ELR (cell line): Measurements from ENCODE around the gene SPDYE9.
"Not testable (repeated sequence)": the region's sequence is repeated elsewhere in the genome, so short reads cannot be mapped to it uniquely, and the experiment has no call there.

Source experiments
- DNase-seq: peaks from one replicate; pipeline ENCODE4 v3.0.0-alpha.2; 2015; ENCODE audit warnings: low read depth

SPDYE9 gene

GRCh38 chr7:73085938-73086337 lies at the start of gene SPDYE9:
Gene SPDYE9 (minus strand): TSS chr7:73086038. CDS start chr7:73084238, 1,800 bp downstream.
- DNase-seq, result not testable (repeated sequence)

- not testable (repeated sequence) for DNase-seq
These were observed 49.0 kb upstream of the SPDYE9 start for GRCh38 chr7:73134866-73135265.

- DNase-seq, result not testable (repeated sequence)
These were observed 46.9 kb upstream of the SPDYE9 start for GRCh38 chr7:73132651-73133217.

GRCh38 chr7:73130612-73131011 lies 44.8 kb upstream of the SPDYE9 start:
- DNase-seq, result not testable (repeated sequence)

- DNase-seq, result not testable (repeated sequence)
These were observed 38.3 kb upstream of the SPDYE9 start for GRCh38 chr7:73124126-73124525.

GRCh38 chr7:73122778-73123447 lies 37.1 kb upstream of the SPDYE9 start:
- not testable (repeated sequence) for DNase-seq

- DNase-seq, result not testable (repeated sequence)
These were observed 32.3 kb upstream of the SPDYE9 start for GRCh38 chr7:73118155-73118554.

GRCh38 chr7:73057811-73058210 lies 28.0 kb downstream of the SPDYE9 start, which contains the start of gene SPDYE11:
Gene SPDYE11 (minus strand): TSS chr7:73057911. CDS start chr7:73056111, 1,800 bp downstream.
- DNase-seq, result not testable (repeated sequence)

- DNase-seq, result not testable (repeated sequence)
These were observed 56.2 kb downstream of the SPDYE9 start, which contains the start of gene SPDYE8 for GRCh38 chr7:73029666-73030065. Gene SPDYE8 (minus strand): TSS chr7:73029766. CDS start chr7:73027966, 1,800 bp downstream.
